ENCODE measurements around the gene SP140. TPM values are rescaled to one million over a fixed set of nuclear protein-coding genes. Genes with fewer than 3 reads are reported as not detected.

The SP140 gene
- total RNA-seq, 1 donor from 2014 or later: 0.60 TPM

DNA sequence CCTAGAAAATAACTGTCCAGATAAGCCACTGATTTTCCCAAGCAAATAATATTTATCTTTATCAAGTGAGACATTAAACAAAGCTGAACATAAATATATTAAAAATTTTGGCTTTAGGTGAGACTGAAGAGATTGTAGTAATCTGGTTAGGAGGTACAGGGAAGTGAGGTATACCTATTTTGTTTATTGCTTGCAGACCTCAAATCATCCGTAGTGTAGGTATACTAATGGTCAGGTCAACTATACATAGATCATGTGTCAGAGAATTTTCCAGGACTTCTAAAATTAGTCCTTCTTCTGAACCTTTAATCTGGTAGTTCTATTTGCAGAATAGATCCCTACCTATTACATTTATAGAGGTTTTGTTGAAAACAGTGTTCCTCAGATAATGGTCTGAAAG lies 41.5 kb downstream of the SP140 start:
- H3K27me3 Mint-ChIP-seq (ENCODE audit: low read depth): peaks cover 22% of the 10 kb centered on the region
- H3K9me3 Mint-ChIP-seq (ENCODE audit: low read depth): peaks cover 15% of the 10 kb centered on the region
- TF ChIP-seq CTCF (IDR thresholded peaks at IDR 0.05): no peak
- no peak for DNase-seq (ENCODE audit: low spot score)
- no peaks in the 10 kb centered on the region for H3K4me1 Mint-ChIP-seq (ENCODE audit: low read depth)
- peaks cover 4% of the 10 kb centered on the region for H3K36me3 Mint-ChIP-seq (ENCODE audit: low read depth)
- no peak overlapping the region for H3K4me3 Mint-ChIP-seq (ENCODE audit: unreplicated experiment)
- no peak overlapping the region for H3K27ac Mint-ChIP-seq (ENCODE audit: unreplicated experiment)

DNA sequence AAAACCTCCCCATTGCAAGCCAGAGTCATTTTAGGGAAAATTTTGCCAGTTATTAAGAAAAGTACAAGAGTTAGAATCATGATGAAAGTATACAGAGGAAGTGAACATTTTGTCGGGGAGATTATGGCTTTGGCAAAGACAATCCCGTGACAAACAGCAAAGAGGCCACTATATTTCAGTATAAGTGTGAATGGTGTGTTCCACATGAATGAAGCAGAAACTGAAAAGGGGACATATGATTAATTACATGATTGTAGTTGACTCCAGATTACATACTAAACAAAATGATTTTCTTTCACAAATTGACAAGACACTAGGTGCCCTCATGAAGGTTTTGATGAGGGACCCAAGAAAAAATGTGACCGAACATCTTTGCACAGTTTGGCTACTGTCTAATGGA lies 42.0 kb downstream of the SP140 start:
- no peak for TF ChIP-seq CTCF (IDR thresholded peaks at IDR 0.05)
- DNase-seq (ENCODE audit: low spot score): no peak

DNA sequence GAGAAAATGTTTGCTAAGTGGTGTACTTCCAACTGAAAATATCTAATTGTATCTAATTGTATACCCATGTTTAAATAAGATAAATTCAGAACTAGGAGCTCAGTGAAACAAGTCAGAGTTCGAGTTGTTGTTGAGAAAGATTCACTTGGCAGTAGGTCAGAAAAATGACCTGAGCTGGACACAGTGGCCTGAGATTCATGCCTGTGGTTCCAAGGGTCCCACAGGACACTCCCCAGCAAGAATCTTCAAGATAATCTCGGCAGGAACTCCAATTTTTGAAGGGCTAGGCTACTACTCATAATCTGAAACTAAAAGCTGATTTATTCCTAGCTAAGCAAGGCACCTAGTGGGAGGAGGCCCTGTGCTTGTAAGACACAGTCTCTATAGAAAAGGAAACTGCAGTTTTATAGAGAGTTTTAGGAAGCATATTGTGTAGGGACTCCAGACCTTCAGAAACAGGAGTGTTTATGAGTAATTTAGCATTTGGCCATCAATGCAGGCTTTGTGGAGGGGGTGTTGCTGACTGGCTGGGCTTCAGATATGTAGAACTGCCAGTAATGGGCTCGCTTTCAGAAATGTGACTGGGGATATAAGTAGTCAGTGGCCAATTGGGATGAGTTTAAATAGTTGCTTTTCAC lies 43.2 kb downstream of the SP140 start:
- Mint-ChIP-seq H3K27ac (ENCODE audit: unreplicated experiment) (no peak overlapping the region), H3K36me3 (ENCODE audit: low read depth) (peaks cover 4% of the 10 kb centered on the region), H3K9me3 (ENCODE audit: low read depth) (peaks cover 15% of the 10 kb centered on the region), H3K4me3 (ENCODE audit: unreplicated experiment) (no peak overlapping the region), H3K27me3 (ENCODE audit: low read depth) (peaks cover 24% of the 10 kb centered on the region), H3K4me1 (ENCODE audit: low read depth) (no peaks in the 10 kb centered on the region)
- DNase-seq (ENCODE audit: low spot score): no peak
- TF ChIP-seq CTCF (IDR thresholded peaks at IDR 0.05): no peak

More for the DNA sequence above, 42.0 kb downstream of the SP140 start:
- Mint-ChIP-seq H3K9me3 (ENCODE audit: low read depth) (peaks cover 14% of the 10 kb centered on the region), H3K4me1 (ENCODE audit: low read depth) (no peaks in the 10 kb centered on the region), H3K27me3 (ENCODE audit: low read depth) (peaks cover 19% of the 10 kb centered on the region), H3K4me3 (ENCODE audit: unreplicated experiment) (no peak overlapping the region), H3K27ac (ENCODE audit: unreplicated experiment) (no peak overlapping the region), H3K36me3 (ENCODE audit: low read depth) (peaks cover 4% of the 10 kb centered on the region)

GRCh38 chr2:230269715-230270114 lies 44.2 kb downstream of the SP140 start:
- H3K9me3 Mint-ChIP-seq (ENCODE audit: low read depth): peaks cover 15% of the 10 kb centered on the region
- no peaks in the 10 kb centered on the region for H3K4me1 Mint-ChIP-seq (ENCODE audit: low read depth)
- no peak for TF ChIP-seq CTCF (IDR thresholded peaks at IDR 0.05)
- no peak overlapping the region for H3K27ac Mint-ChIP-seq (ENCODE audit: unreplicated experiment)
- peaks cover 18% of the 10 kb centered on the region for H3K27me3 Mint-ChIP-seq (ENCODE audit: low read depth)
- DNase-seq (ENCODE audit: low spot score): no peak
- H3K36me3 Mint-ChIP-seq (ENCODE audit: low read depth): peaks cover 4% of the 10 kb centered on the region
- no peak overlapping the region for H3K4me3 Mint-ChIP-seq (ENCODE audit: unreplicated experiment)

DNA sequence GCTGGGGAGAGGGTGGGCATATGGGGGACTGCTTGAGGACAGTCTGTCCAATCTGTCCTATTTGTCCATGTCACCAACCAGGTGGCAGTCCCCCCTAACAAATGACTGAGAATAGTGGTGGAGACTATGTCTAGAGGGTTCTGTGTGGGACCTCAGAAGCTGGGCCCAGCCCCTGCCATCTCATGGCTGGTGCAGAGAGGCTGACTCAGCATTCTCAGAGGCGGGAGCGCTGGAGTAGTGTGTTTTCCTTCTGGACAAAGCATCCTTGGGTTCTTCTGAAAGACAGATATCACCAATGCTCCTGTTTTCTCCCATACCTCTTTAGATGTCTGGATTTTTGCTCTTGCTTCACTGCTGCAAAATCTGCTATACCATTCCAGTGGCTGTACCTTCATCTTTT lies 57.4 kb downstream of the SP140 start:
- no peak for TF ChIP-seq CTCF (IDR thresholded peaks at IDR 0.05)
- no peaks in the 10 kb centered on the region for H3K36me3 Mint-ChIP-seq (ENCODE audit: low read depth)
- H3K27me3 Mint-ChIP-seq (ENCODE audit: low read depth): peaks cover 18% of the 10 kb centered on the region
- H3K27ac Mint-ChIP-seq (ENCODE audit: unreplicated experiment): no peak overlapping the region
- DNase-seq (ENCODE audit: low spot score): no peak
- no peak overlapping the region for H3K4me3 Mint-ChIP-seq (ENCODE audit: unreplicated experiment)
- peaks cover 12% of the 10 kb centered on the region for H3K9me3 Mint-ChIP-seq (ENCODE audit: low read depth)
- H3K4me1 Mint-ChIP-seq (ENCODE audit: low read depth): no peaks in the 10 kb centered on the region

Measured in chondrocyte (in vitro differentiated cells).